ENCODE measurements around the gene SEC22A.

- TF ChIP-seq, protein P1, sequence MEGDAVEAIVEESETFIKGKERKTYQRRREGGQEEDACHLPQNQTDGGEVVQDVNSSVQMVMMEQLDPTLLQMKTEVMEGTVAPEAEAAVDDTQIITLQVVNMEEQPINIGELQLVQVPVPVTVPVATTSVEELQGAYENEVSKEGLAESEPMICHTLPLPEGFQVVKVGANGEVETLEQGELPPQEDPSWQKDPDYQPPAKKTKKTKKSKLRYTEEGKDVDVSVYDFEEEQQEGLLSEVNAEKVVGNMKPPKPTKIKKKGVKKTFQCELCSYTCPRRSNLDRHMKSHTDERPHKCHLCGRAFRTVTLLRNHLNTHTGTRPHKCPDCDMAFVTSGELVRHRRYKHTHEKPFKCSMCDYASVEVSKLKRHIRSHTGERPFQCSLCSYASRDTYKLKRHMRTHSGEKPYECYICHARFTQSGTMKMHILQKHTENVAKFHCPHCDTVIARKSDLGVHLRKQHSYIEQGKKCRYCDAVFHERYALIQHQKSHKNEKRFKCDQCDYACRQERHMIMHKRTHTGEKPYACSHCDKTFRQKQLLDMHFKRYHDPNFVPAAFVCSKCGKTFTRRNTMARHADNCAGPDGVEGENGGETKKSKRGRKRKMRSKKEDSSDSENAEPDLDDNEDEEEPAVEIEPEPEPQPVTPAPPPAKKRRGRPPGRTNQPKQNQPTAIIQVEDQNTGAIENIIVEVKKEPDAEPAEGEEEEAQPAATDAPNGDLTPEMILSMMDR (IDR thresholded peaks at IDR 0.05): no peak
- no peak for TF ChIP-seq EZH2 (IDR thresholded peaks at IDR 0.05; ENCODE audit: borderline replicate concordance, insufficient read depth, low read depth, low read length, poor library complexity, severe bottlenecking)
These were observed 113.5 kb downstream of the SEC22A start for GRCh38 chr3:123315271-123315595.

Data from B cell (primary cell).